GM12892 (cell line): ENCODE results near the gene RPL31.
"Not testable (repeated sequence)": the region's sequence is repeated elsewhere in the genome, so short reads cannot be mapped to it uniquely, and the experiment has no call there.

ENCODE experiments used
- DNase-seq: peaks from one replicate; pipeline ENCODE4 v3.0.0; 2011; ENCODE audit not compliant: insufficient read length
- FAIRE-seq: peaks from 2 replicates; lab custom pipeline; 2011; peaks lifted over from hg19 to GRCh38; lab: Jason Lieb, UNC
- POLR2A ChIP-seq: IDR thresholded peaks from 2 replicates; pipeline ENCODE4 v1.6.1; 2011; ENCODE audit warnings: low read depth, low read length, control low read depth
- POLR2AphosphoS5 ChIP-seq: IDR thresholded peaks from 2 replicates; pipeline ENCODE4 v1.6.1; 2011; ENCODE audit warnings: low read depth, low read length, control low read depth
- TAF1 ChIP-seq: IDR thresholded peaks from 2 replicates; pipeline ENCODE4 v1.6.1; 2011; ENCODE audit warnings: low read depth, mild to moderate bottlenecking, control low read depth, low read length, borderline replicate concordance

The RPL31 gene

DNA sequence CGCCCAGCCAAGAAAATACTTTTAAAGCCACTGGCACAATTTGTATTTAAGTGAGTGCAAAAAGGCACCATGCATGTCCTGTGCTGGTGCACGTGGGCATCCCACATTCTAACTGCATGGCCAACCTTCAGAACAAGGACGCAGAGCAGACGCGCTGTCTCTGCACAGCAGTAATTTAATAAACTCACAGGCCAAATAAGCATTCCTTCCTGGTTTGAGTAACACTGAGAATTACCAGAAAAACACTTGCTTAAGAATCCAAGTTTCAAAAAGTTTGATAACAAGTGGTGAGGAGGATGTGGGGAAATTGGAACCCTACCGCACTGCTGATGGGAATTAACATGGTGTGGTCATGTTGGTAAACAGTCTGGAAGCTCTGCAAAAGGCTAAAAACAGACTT, 38.7 kb downstream of the RPL31 start:
- TF ChIP-seq POLR2A (no peak), TAF1 (no peak), POLR2AphosphoS5 (no peak)
- DNase-seq = no peak
- FAIRE-seq = no peak

- no peak for FAIRE-seq
- DNase-seq = no peak
- TF ChIP-seq POLR2AphosphoS5 (no peak), POLR2A (no peak), TAF1 (no peak)
Measured at GRCh38 chr2:101041413-101041812, 39.3 kb downstream of the RPL31 start.

- FAIRE-seq (no peak), DNase-seq (no peak)
- TF ChIP-seq POLR2A (no peak), POLR2AphosphoS5 (no peak), TAF1 (no peak)
Measured at GRCh38 chr2:101045330-101045729, 43.2 kb downstream of the RPL31 start.

- DNase-seq (no peak), FAIRE-seq (no peak)
Measured at GRCh38 chr2:101047075-101047766, 45.1 kb downstream of the RPL31 start.

GRCh38 chr2:101047774-101048173, 45.7 kb downstream of the RPL31 start:
- FAIRE-seq (no peak), DNase-seq (no peak)
- no peak for TF ChIP-seq POLR2A
- no peak for TF ChIP-seq TAF1
- TF ChIP-seq POLR2AphosphoS5 = no peak

More at GRCh38 chr2:101047075-101047766, 45.1 kb downstream of the RPL31 start:
- TF ChIP-seq TAF1 (no peak), POLR2A (no peak), POLR2AphosphoS5 (no peak)

- DNase-seq = no peak
- TF ChIP-seq POLR2A = no peak
- no peak for TF ChIP-seq POLR2AphosphoS5
- no peak for TF ChIP-seq TAF1
- no peak for FAIRE-seq
Measured at GRCh38 chr2:101048756-101049155, 46.7 kb downstream of the RPL31 start.

DNA sequence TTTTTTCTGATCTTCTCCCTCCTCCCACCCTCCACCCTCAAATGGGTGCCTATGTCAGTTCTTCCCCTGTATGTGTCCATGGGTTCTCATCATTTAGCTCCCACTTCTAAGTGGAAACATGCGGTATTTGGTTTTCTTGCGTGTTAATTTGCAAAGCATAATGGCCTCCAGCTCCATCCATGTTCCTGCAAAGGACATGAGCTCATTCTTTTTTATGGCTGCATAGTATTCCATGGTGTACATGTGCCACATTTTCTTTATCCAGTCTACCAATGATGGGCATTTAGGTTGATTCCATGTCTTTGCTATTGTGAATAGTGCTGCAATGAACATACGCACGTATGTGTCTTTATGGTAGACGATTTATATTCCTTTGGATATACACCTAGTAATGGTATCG, 48.8 kb downstream of the RPL31 start:
- DNase-seq, FAIRE-seq: not testable (repeated sequence)

GRCh38 chr2:101052147-101052546, 50.1 kb downstream of the RPL31 start:
- no peak for FAIRE-seq

GRCh38 chr2:101053117-101053516, 51.0 kb downstream of the RPL31 start:
- FAIRE-seq = no peak
- TF ChIP-seq POLR2A (no peak), POLR2AphosphoS5 (no peak), TAF1 (no peak)

More at GRCh38 chr2:101052147-101052546, 50.1 kb downstream of the RPL31 start:
- TF ChIP-seq TAF1 = no peak
- no peak for TF ChIP-seq POLR2AphosphoS5
- TF ChIP-seq POLR2A = no peak
- no peak for DNase-seq

More at GRCh38 chr2:101053117-101053516, 51.0 kb downstream of the RPL31 start:
- no peak for DNase-seq
